ENCODE results near the gene RIMS1.

GRCh38 chr6:72275888-72276287 lies 389.5 kb downstream of the RIMS1 start:
- TF ChIP-seq CTCF (IDR thresholded peaks at IDR 0.05) (no peak), POLR2A (IDR thresholded peaks at IDR 0.05) (no peak)

All from esophagus squamous epithelium (tissue), 4 donors.